ENCODE measurements around the gene ALDH5A1. TPM values are rescaled to one million over a fixed set of nuclear protein-coding genes. Genes with fewer than 3 reads are reported as not detected.

Gene ALDH5A1
- total RNA-seq, 2 experiments from 2014 or later: 6.6 to 6.9 TPM

DNA sequence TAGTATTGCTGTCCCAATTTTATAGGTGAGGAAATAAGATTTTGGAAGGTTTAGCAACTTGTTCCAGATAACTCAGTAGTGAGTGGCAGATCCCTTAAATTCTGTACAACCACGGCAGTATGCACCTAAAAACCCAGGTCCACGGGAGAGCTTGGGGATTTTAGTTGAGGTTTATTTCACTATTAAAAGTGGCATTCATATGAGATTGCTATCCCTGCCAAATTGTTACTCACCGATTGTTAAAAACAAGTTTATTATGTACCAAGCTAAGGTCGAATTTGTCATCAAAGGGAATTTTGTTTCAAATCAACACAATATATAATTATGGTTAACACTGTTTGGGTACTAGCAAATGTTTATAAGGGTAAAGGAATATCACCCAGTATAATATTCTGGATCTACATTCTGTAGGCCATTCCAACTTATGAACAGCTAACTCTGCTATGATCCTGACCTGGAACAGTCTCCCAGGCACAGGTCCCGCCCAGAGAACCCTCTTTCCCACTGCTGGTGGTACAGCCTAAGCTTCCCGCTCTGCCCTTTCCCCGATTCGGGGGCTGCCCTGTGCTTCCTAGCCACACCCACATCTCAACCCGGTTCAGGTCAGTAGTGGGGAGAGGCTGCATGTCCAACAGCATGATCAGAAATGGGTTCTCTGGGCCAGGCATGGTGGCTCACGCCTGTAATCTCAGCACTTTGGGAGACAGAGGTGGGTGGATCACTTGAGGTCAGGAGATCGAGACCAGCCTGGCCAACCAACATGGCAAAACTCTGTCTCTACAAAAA lies 30.3 kb upstream of the ALDH5A1 start:
- Mint-ChIP-seq H3K36me3 (no peaks in the 10 kb centered on the region), H3K4me3 (no peak overlapping the region), H3K9me3 (no peaks in the 10 kb centered on the region), H3K27me3 (no peaks in the 10 kb centered on the region), H3K4me1 (no peaks in the 10 kb centered on the region), H3K27ac (no peak overlapping the region)
- DNase-seq: no peak
- no peak for ATAC-seq (ENCODE audit: low read depth)
- POLR2A ChIA-PET: interaction anchor here (0.6 kb wide), 2 partner anchors 11 to 106 kb away, joined by 3 read pairs; no protein-coding TSS in a partner anchor

DNA sequence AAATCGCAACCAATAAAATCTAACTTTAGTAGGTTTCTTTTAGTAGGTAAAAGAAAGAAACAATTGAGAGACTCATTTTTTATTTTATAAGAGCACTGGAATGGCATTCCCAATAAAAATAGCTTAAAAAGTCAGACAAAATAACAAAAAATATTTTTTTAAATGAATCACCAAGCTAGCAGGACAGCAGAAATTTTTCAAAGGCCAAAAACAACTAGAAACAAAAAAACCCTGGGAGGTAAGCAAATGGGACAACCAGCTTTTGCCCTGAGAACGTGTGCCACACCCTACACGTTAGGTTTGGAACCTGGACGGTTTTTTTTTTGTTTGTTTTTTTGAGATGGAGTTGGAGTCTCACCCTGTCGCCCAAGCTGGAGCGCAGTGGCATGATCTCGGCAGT lies 25.0 kb upstream of the ALDH5A1 start:
- ATAC-seq (ENCODE audit: low read depth): no peak
- no peak for DNase-seq
- Mint-ChIP-seq H3K27me3 (peaks cover 2% of the 10 kb centered on the region), H3K4me1 (no peaks in the 10 kb centered on the region), H3K4me3 (no peak overlapping the region), H3K36me3 (no peaks in the 10 kb centered on the region), H3K27ac (no peak overlapping the region), H3K9me3 (no peaks in the 10 kb centered on the region)
- POLR2A ChIA-PET: no interaction called here

DNA sequence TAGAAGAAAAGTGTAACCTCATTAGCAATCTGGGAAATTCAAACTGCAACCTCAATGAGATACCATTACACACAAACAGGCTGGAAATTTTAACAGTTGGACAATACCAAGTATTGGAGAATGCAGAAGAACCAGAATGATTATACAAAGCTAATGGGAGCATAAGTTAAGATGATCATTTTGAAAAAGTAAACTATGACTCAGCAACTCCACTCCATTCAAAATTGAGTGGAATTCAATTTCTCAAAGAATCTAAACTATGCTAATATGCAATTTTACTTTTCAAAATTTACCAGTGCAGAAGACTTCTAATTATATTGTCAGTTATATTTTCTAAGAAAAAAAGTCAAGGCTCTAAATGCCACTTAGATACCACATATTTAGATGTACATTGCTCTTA lies 22.6 kb upstream of the ALDH5A1 start:
- H3K27me3 Mint-ChIP-seq: peaks cover 2% of the 10 kb centered on the region
- ATAC-seq (ENCODE audit: low read depth) (no peak), DNase-seq (no peak)
- H3K4me1 Mint-ChIP-seq: no peaks in the 10 kb centered on the region
- POLR2A ChIA-PET: no interaction called here
- H3K4me3 Mint-ChIP-seq: no peak overlapping the region
- H3K36me3 Mint-ChIP-seq: no peaks in the 10 kb centered on the region
- no peaks in the 10 kb centered on the region for H3K9me3 Mint-ChIP-seq
- H3K27ac Mint-ChIP-seq: no peak overlapping the region

- H3K4me1 Mint-ChIP-seq: no peaks in the 10 kb centered on the region
- ATAC-seq (ENCODE audit: low read depth): no peak
- H3K4me3 Mint-ChIP-seq: no peak overlapping the region
- H3K9me3 Mint-ChIP-seq: no peaks in the 10 kb centered on the region
- no peak overlapping the region for H3K27ac Mint-ChIP-seq
- H3K36me3 Mint-ChIP-seq: no peaks in the 10 kb centered on the region
- POLR2A ChIA-PET: no interaction called here
- no peak for DNase-seq
- H3K27me3 Mint-ChIP-seq: peaks cover 4% of the 10 kb centered on the region
Measured at GRCh38 chr6:24476631-24477030, 18.1 kb upstream of the ALDH5A1 start.

DNA sequence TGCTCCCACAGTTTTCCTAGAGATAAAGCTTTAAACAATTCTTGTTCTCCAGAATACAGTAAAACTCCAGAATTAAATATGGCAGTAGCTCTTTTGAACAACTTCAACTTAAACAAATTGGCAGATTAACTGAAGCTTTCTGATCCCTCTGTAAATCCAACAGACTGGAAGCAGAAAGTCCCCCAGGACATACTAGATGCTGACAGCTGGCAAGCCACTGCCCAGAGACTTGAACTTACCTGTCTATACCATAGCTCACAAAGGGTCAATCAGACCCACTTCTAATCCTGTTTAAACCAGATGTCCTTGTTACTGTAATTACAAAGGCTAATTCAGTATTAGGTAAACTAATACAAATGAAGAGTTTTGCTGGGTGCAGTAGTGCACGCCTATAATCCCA lies 17.7 kb upstream of the ALDH5A1 start:
- POLR2A ChIA-PET: no interaction called here
- Mint-ChIP-seq H3K27me3 (peaks cover 2% of the 10 kb centered on the region), H3K4me3 (no peak overlapping the region), H3K4me1 (no peaks in the 10 kb centered on the region), H3K36me3 (no peaks in the 10 kb centered on the region), H3K27ac (no peak overlapping the region), H3K9me3 (no peaks in the 10 kb centered on the region)
- DNase-seq (no peak), ATAC-seq (ENCODE audit: low read depth) (no peak)

GRCh38 chr6:24478903-24479302 lies 15.9 kb upstream of the ALDH5A1 start:
- DNase-seq: no peak
- Mint-ChIP-seq H3K4me3 (no peak overlapping the region), H3K36me3 (no peaks in the 10 kb centered on the region), H3K27ac (no peak overlapping the region), H3K4me1 (no peaks in the 10 kb centered on the region), H3K27me3 (peaks cover 2% of the 10 kb centered on the region), H3K9me3 (no peaks in the 10 kb centered on the region)
- POLR2A ChIA-PET: no interaction called here
- no peak for ATAC-seq (ENCODE audit: low read depth)

GRCh38 chr6:24480705-24481104 lies 14.1 kb upstream of the ALDH5A1 start:
- no peak overlapping the region for H3K27ac Mint-ChIP-seq
- H3K4me3 Mint-ChIP-seq: no peak overlapping the region
- no peaks in the 10 kb centered on the region for H3K9me3 Mint-ChIP-seq
- ATAC-seq (ENCODE audit: low read depth): no peak
- H3K36me3 Mint-ChIP-seq: no peaks in the 10 kb centered on the region
- POLR2A ChIA-PET: no interaction called here
- no peaks in the 10 kb centered on the region for H3K4me1 Mint-ChIP-seq
- DNase-seq: no peak
- H3K27me3 Mint-ChIP-seq: peaks cover 2% of the 10 kb centered on the region

DNA sequence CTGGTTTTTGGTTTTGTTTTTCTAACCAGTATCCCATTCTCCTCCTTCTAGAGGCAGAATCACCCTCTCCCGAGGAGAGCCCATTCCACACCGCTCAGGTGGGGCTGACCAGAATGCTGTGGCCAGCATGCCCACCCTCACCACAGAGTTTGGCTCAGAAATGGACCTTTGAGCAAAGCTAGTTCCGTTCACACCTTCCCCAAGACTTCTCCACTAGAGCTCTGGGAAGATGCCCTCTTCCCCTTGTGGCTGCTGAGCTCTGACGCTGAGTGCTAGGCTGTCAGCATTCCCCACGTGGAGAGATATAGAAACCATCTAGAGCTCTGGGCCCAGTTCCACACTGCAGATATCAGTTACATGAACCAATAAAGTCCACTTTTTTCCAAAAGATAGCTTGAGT lies 13.3 kb upstream of the ALDH5A1 start:
- Mint-ChIP-seq H3K27ac (no peak overlapping the region), H3K4me3 (no peak overlapping the region), H3K4me1 (no peaks in the 10 kb centered on the region), H3K27me3 (peaks cover 2% of the 10 kb centered on the region), H3K36me3 (no peaks in the 10 kb centered on the region), H3K9me3 (no peaks in the 10 kb centered on the region)
- DNase-seq: no peak
- POLR2A ChIA-PET: no interaction called here
- no peak for ATAC-seq (ENCODE audit: low read depth)

DNA sequence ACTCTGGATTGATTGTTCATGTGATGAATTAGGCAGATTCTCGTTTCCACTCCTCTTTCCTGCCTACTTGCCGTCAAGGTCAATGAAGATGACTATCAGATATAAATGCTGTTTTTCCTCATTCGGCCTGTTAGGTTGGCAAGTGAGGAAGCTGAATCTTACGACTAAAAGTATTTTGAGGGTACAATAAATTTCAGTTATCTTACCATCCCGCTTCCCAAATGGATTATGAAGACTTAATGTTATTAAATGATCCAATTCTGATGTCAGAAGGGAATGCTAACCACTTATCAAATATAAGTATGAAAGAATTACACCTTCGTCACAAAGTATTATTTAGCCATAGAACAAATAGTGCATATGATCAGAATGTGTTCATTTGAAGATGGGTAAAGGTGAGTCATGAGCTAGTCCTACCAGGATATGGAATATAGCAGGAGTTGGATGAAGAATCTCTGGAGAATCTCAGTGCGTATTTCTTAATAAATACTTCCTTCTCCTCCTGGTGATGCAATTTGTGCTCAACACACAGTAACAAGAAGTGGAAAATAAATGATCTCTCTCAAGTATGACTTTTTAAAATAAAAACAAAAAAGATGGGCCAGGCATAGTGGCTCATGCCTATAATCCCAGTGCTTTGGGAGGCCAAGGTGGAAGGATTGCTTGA lies 10.0 kb upstream of the ALDH5A1 start:
- H3K9me3 Mint-ChIP-seq: no peaks in the 10 kb centered on the region
- no peaks in the 10 kb centered on the region for H3K36me3 Mint-ChIP-seq
- ATAC-seq (ENCODE audit: low read depth) (no peak), DNase-seq (no peak)
- no peak overlapping the region for H3K27ac Mint-ChIP-seq
- POLR2A ChIA-PET: no interaction called here
- H3K4me1 Mint-ChIP-seq: no peaks in the 10 kb centered on the region
- H3K4me3 Mint-ChIP-seq: no peak overlapping the region
- no peaks in the 10 kb centered on the region for H3K27me3 Mint-ChIP-seq

GRCh38 chr6:24486065-24486464 lies 8.7 kb upstream of the ALDH5A1 start:
- H3K4me1 Mint-ChIP-seq: no peaks in the 10 kb centered on the region
- H3K27me3 Mint-ChIP-seq: no peaks in the 10 kb centered on the region
- no peaks in the 10 kb centered on the region for H3K9me3 Mint-ChIP-seq
- POLR2A ChIA-PET: no interaction called here
- DNase-seq (no peak), ATAC-seq (ENCODE audit: low read depth) (no peak)
- no peak overlapping the region for H3K27ac Mint-ChIP-seq
- no peak overlapping the region for H3K4me3 Mint-ChIP-seq
- no peaks in the 10 kb centered on the region for H3K36me3 Mint-ChIP-seq

- Mint-ChIP-seq H3K4me1 (peaks cover 1% of the 10 kb centered on the region), H3K9me3 (no peaks in the 10 kb centered on the region), H3K27ac (no peak within 1 kb of the TSS), H3K36me3 (no peaks in the 10 kb centered on the region), H3K4me3 (no peak within 1 kb of the TSS), H3K27me3 (no peaks in the 10 kb centered on the region)
- ATAC-seq (ENCODE audit: low read depth) (no peak), DNase-seq (no peak)
- POLR2A ChIA-PET: no interaction called here
Measured at GRCh38 chr6:24489470-24489869, 5.3 kb upstream of the ALDH5A1 start, which contains the start of gene GPLD1. GPLD1 (minus strand) TSS chr6:24489578; CDS start chr6:24489511, 67 bp downstream.

DNA sequence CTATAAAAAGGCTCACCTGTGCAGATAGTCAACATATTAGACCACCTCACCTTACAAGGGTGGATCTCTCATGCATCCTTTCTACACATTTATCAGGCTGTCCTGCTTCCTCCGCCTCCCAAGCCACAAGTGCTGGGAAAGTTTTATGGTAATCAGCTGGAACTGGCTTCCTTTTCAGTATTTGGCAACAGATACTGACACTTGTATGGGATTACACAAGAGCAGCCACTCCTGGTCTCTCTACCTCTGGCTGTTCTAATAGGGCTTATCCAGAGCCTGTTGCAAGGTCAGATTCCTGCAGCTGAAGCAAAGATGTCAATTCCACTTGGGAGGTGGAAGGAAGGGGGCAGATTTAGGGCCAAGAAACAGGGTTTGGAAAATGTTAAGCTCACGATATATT lies 4.9 kb upstream of the ALDH5A1 start:
- DNase-seq: no peak
- H3K4me1 Mint-ChIP-seq: peaks cover 1% of the 10 kb centered on the region
- POLR2A ChIA-PET: no interaction called here
- ATAC-seq (ENCODE audit: low read depth): no peak
- no peak overlapping the region for H3K27ac Mint-ChIP-seq
- H3K4me3 Mint-ChIP-seq: no peak overlapping the region
- H3K9me3 Mint-ChIP-seq: no peaks in the 10 kb centered on the region
- no peaks in the 10 kb centered on the region for H3K36me3 Mint-ChIP-seq
- H3K27me3 Mint-ChIP-seq: no peaks in the 10 kb centered on the region

- no peaks in the 10 kb centered on the region for H3K36me3 Mint-ChIP-seq
- DNase-seq: no peak
- H3K4me3 Mint-ChIP-seq: no peak overlapping the region
- H3K4me1 Mint-ChIP-seq: peaks cover 6% of the 10 kb centered on the region
- POLR2A ChIA-PET: no interaction called here
- no peak overlapping the region for H3K27ac Mint-ChIP-seq
- peaks cover 2% of the 10 kb centered on the region for H3K27me3 Mint-ChIP-seq
- ATAC-seq (ENCODE audit: low read depth): no peak
- H3K9me3 Mint-ChIP-seq: no peaks in the 10 kb centered on the region
Measured at GRCh38 chr6:24490948-24491347, 3.8 kb upstream of the ALDH5A1 start.

- DNase-seq (no peak), ATAC-seq (ENCODE audit: low read depth) (no peak)
- Mint-ChIP-seq H3K27me3 (peaks cover 2% of the 10 kb centered on the region), H3K9me3 (peaks cover 4% of the 10 kb centered on the region), H3K4me3 (no peak overlapping the region), H3K27ac (no peak overlapping the region), H3K4me1 (peaks cover 6% of the 10 kb centered on the region), H3K36me3 (peaks cover 8% of the 10 kb centered on the region)
- POLR2A ChIA-PET: no interaction called here
Measured at GRCh38 chr6:24492475-24492874, 2.3 kb upstream of the ALDH5A1 start.

Data from activated naive CD8-positive, alpha-beta T cell treated with anti-CD3 and anti-CD28 coated beads, Interleukin-2, amount 10 ng/mL, durations not matched to agents 7 days and 5 days (primary cell).